A549 (cell line): ENCODE data around the gene SLC27A2. TPM values are rescaled to one million over a fixed set of nuclear protein-coding genes. Genes with fewer than 3 reads are reported as not detected.

Experiments used
- ATAC-seq, 2 experiments: fragments of 200-7000 bp in 1 of 2; fragments of >200 bp in 1 of 2; cut with Nextera tagmentation in 1 of 2; cut with Tn5 transposase in 1 of 2; 3 replicates each; pipeline versions ENCODE4 v1.8.0 to v1.9.1; 2018 to 2020; ENCODE audit warnings: mild to moderate bottlenecking in 1 of 2, moderate library complexity in 1 of 2
- CTCF ChIA-PET: fragments of 300-600 bp; sonication (Branson Sonifier 250); formaldehyde crosslinking; extraction: SDS; loops from one replicate; lab custom pipeline; 2021; ENCODE audit warnings: antibody characterized with exemption, inconsistent platforms; lab: Yijun Ruan, JAX
- POLR2A ChIA-PET: fragments of 350-600 bp; formaldehyde crosslinking; extraction: SDS; loops from one replicate; lab custom pipeline; 2021; ENCODE audit warnings: antibody characterized with exemption, inconsistent platforms; lab: Yijun Ruan, JAX
- DNase-seq, 2 experiments: peaks; one replicate each; pipeline versions ENCODE4 v3.0.0 to v3.0.0-alpha.2; 2011 to 2016; ENCODE audit warnings: low read depth in 1 of 2, low spot score in 1 of 2
- FAIRE-seq: peaks from 2 replicates; lab custom pipeline; 2011; peaks lifted over from hg19 to GRCh38; lab: Jason Lieb, UNC
- H3K27ac ChIP-seq, 2 experiments: fragments of >200 bp; sonication (Bioruptor Twin); formaldehyde crosslinking; 3 replicates each; pipeline ENCODE4 v1.5.1; 2016 to 2017
- H3K4me1 ChIP-seq: fragments of >200 bp; sonication (Bioruptor Twin); formaldehyde crosslinking; 3 replicates; pipeline ENCODE4 v1.6.1; 2016
- H3K4me2 ChIP-seq: fragments of >200 bp; sonication (Bioruptor Twin); formaldehyde crosslinking; 3 replicates; pipeline ENCODE4 v1.6.1; 2016
- H3K4me3 ChIP-seq: fragments of >200 bp; sonication (Bioruptor Twin); formaldehyde crosslinking; 3 replicates; pipeline ENCODE4 v1.5.1; 2016
- H3K9me3 ChIP-seq: fragments of >200 bp; sonication (Bioruptor Twin); formaldehyde crosslinking; 3 replicates; pipeline ENCODE4 v1.6.1; 2016
- CBX2 ChIP-seq: fragments of 200-600 bp; sonication (generic); IDR thresholded peaks from 2 replicates; pipeline ENCODE4 v1.6.1; 2016; ENCODE audit warnings: low read depth, mild to moderate bottlenecking, borderline replicate concordance
- E2F6 ChIP-seq: IDR thresholded peaks from 2 replicates; pipeline ENCODE4 v1.6.1; 2012; ENCODE audit warnings: low read depth, borderline replicate concordance
- EHF ChIP-seq: fragments of 250-450 bp; sonication (Bioruptor Pico); IDR thresholded peaks from 2 replicates; pipeline ENCODE4 v1.5.0; 2020; ENCODE audit warnings: mild to moderate bottlenecking
- ESRRA ChIP-seq: fragments of 150-350 bp; IDR thresholded peaks from 2 replicates; pipeline ENCODE4 v1.6.1; 2014; ENCODE audit warnings: mild to moderate bottlenecking, low read length, borderline replicate concordance
- FOSB ChIP-seq: fragments of 250-450 bp; sonication (Bioruptor Pico); IDR thresholded peaks from 2 replicates; pipeline ENCODE4 v1.5.0; 2020; ENCODE audit warnings: mild to moderate bottlenecking, moderate library complexity
- HDAC2 ChIP-seq: fragments of 200-600 bp; sonication (generic); IDR thresholded peaks from 2 replicates; pipeline ENCODE4 v1.6.1; 2016
- HOXB13 ChIP-seq: fragments of 250-450 bp; sonication (Bioruptor Pico); IDR thresholded peaks from 2 replicates; pipeline ENCODE4 v1.5.0; 2020; ENCODE audit warnings: low read depth, mild to moderate bottlenecking, moderate library complexity
- JUNB ChIP-seq: fragments of >200 bp; sonication (Bioruptor Twin); formaldehyde crosslinking; IDR thresholded peaks from 2 replicates; pipeline ENCODE4 v1.6.1; 2016
- MAFK ChIP-seq: fragments of 450-650 bp; IDR thresholded peaks from 2 replicates; pipeline ENCODE4 v1.6.1; 2014; ENCODE audit not compliant: partially characterized antibody
- MAZ ChIP-seq: fragments of 150-350 bp; IDR thresholded peaks from 2 replicates; pipeline ENCODE4 v1.6.1; 2014; ENCODE audit warnings: antibody characterized with exemption, low read depth, low read length, borderline replicate concordance
- NFE2L2 ChIP-seq: fragments of 150-350 bp; conservative IDR thresholded peaks from 2 replicates; pipeline ENCODE4 v1.6.1; 2014; ENCODE audit warnings: low read length
- PHF8 ChIP-seq: fragments of 200-600 bp; sonication (generic); IDR thresholded peaks from 2 replicates; pipeline ENCODE4 v1.6.1; 2016; ENCODE audit warnings: low read depth, mild to moderate bottlenecking, antibody characterized with exemption, moderate library complexity, borderline replicate concordance
- POLR2A ChIP-seq: IDR thresholded peaks from 2 replicates; pipeline ENCODE4 v1.6.1; 2012; ENCODE audit warnings: mild to moderate bottlenecking, low read length
- REST ChIP-seq: fragments of 200-600 bp; sonication (generic); IDR thresholded peaks from 2 replicates; pipeline ENCODE4 v1.6.1; 2016; ENCODE audit warnings: antibody characterized with exemption, mild to moderate bottlenecking, moderate library complexity
- RFX5 ChIP-seq: fragments of 450-650 bp; IDR thresholded peaks from 2 replicates; pipeline ENCODE4 v1.7.1; 2014; ENCODE audit warnings: antibody characterized with exemption, mild to moderate bottlenecking, moderate library complexity
- SMC3 ChIP-seq: fragments of >200 bp; sonication (Bioruptor Twin); formaldehyde crosslinking; IDR thresholded peaks from 3 replicates; pipeline ENCODE4 v1.6.1; 2018; ENCODE audit warnings: inconsistent platforms
- ZC3H11A ChIP-seq: fragments of 450-650 bp; IDR thresholded peaks from 2 replicates; pipeline ENCODE4 v1.6.1; 2014; ENCODE audit warnings: antibody characterized with exemption, mild to moderate bottlenecking
- ZFP36 ChIP-seq: fragments of 450-650 bp; IDR thresholded peaks from 2 replicates; pipeline ENCODE4 v1.6.1; 2014; ENCODE audit warnings: borderline replicate concordance; ENCODE audit not compliant: partially characterized antibody
- ZNF302 ChIP-seq: fragments of 250-450 bp; sonication (Bioruptor Pico); IDR thresholded peaks from 2 replicates; pipeline ENCODE4 v1.9.0; 2021; ENCODE audit warnings: inconsistent platforms, mild to moderate bottlenecking, moderate library complexity
- WGBS: methylation state at CpG from one replicate; pipeline ENCODE4 v1.1.6; 2017; ENCODE audit errors: missing lambda C conversion rate; 5-methylcytosine and 5-hydroxymethylcytosine counted together
- polyA plus RNA-seq, 4 experiments: library from polyadenylated mRNA; depleted of rRNA in 3 of 4; stranded (reverse); fragments of >200 nt; fragmentation: RNase III in 1 of 4; extraction: RNeasy Plus Mini Kit Qiagen cat#74134 plus additional on column Dnase treatment in 1 of 4; gene quantifications; 2 replicates in 3 of 4; 3 replicates in 1 of 4; pipeline ENCODE4 v1.2.3, GENCODE V29; 2011 to 2017
- TF ChIP-seq, protein P1 (sequence below): fragments of >200 bp; sonication (Bioruptor Twin); formaldehyde crosslinking; IDR thresholded peaks from 2 replicates; pipeline ENCODE4 v1.6.1; 2016
- TF ChIP-seq, protein P2 (sequence below): fragments of 450-650 bp; IDR thresholded peaks from 2 replicates; pipeline ENCODE4 v1.6.1; 2014; ENCODE audit warnings: antibody characterized with exemption

SLC27A2 gene
- polyA plus RNA-seq, 2 of the 4 experiments (the other 2 are of a cell fraction), result 36.0 to 44.1 TPM

DNA sequence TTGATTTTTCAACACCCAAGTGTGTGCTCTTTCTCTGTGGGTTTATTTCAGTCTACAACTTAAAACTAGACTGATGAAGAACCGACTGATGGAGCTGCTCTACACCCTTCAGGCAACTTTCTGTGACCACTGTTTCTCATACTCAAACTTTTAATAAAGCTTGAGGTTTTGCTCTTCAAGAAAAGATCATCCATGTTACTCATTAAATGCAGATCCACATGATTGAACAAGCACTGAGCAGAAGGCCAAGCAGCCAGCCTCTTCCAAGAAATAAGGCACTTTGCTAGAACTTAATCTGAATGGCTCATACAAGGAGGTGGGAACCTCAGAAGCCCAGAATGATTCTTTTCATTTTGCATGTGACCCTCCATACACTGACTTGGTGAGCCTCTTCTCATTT lies 8.7 kb downstream of the SLC27A2 start:
- FAIRE-seq, result no peak
- no peak for TF ChIP-seq PHF8
- no peak for TF ChIP-seq HDAC2
- no peak for TF ChIP-seq ZNF302
- no peak for TF ChIP-seq ZFP36
- no peak for TF ChIP-seq EHF (CRISPR knock-in tag)
- TF ChIP-seq, protein P1, sequence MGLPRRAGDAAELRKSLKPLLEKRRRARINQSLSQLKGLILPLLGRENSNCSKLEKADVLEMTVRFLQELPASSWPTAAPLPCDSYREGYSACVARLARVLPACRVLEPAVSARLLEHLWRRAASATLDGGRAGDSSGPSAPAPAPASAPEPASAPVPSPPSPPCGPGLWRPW, result no peak
- TF ChIP-seq CBX2, result no peak
- TF ChIP-seq, protein P2, sequence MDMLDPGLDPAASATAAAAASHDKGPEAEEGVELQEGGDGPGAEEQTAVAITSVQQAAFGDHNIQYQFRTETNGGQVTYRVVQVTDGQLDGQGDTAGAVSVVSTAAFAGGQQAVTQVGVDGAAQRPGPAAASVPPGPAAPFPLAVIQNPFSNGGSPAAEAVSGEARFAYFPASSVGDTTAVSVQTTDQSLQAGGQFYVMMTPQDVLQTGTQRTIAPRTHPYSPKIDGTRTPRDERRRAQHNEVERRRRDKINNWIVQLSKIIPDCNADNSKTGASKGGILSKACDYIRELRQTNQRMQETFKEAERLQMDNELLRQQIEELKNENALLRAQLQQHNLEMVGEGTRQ, result no peak
- TF ChIP-seq FOSB (CRISPR knock-in tag), result no peak
- no peak for TF ChIP-seq POLR2A
- no peak for TF ChIP-seq JUNB
- TF ChIP-seq MAZ, result no peak
- TF ChIP-seq REST, result no peak
- H3K4me3 ChIP-seq, result no peak overlapping the region
- CTCF ChIA-PET, result interaction anchor here (0.8 to 5.2 kb wide), 4 partner anchors 9 to 51 kb away, joined by 3 to 39 read pairs (median 14); partner anchors contain the start of gene SLC27A2
- no peak for ATAC-seq
- H3K4me1 ChIP-seq, result peaks cover 18% of the 10 kb centered on the region
- no peak overlapping the region for H3K27ac ChIP-seq
- DNase-seq, result no peak
- WGBS, result 48% methylated on average over 1 of the region's 1 CpG
- H3K9me3 ChIP-seq, result no peaks in the 10 kb centered on the region
- POLR2A ChIA-PET, result interaction anchor here (1.8 kb wide), 1 partner anchor 9 kb away, joined by 4 read pairs; the partner anchor contains the start of gene SLC27A2
- no peak overlapping the region for H3K4me2 ChIP-seq

DNA sequence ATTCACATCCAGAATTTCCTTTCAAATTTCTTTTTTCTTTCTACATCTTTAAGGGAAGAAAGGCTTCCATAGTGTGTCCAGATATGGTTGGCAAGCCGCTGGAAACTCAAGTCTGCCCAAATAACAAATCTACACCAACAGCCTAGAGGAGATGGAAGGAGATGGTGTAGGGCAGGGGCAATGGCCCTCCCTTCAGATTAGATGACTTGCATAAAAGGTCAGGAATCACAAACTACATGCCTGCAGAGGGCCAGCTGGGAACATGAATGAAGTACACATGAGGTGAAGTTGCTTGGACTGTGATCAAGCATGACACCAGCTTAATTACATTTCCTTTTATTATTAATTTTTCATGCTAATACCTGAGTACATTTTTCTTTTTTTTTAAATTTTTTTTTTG lies 10.2 kb downstream of the SLC27A2 start:
- no peak for ATAC-seq
- H3K4me3 ChIP-seq, result no peak overlapping the region
- TF ChIP-seq NFE2L2, result peak; percentile 84
- no peak for TF ChIP-seq FOSB (CRISPR knock-in tag)
- no peak for TF ChIP-seq ZC3H11A
- no peak for TF ChIP-seq ESRRA
- TF ChIP-seq MAFK, result peak; percentile 8
- no peak for TF ChIP-seq ZNF302
- no peak for TF ChIP-seq SMC3
- no peak for TF ChIP-seq MAZ
- no peak for TF ChIP-seq HOXB13 (CRISPR knock-in tag)
- TF ChIP-seq E2F6, result no peak
- TF ChIP-seq RFX5, result no peak
- TF ChIP-seq, all 56 proteins: peak for 2
- H3K27ac ChIP-seq, result no peak overlapping the region
- WGBS, result 62% methylated on average over 1 of the region's 1 CpG
- DNase-seq (no peak), FAIRE-seq (no peak)
- ChIA-PET POLR2A (no interaction called here), CTCF (interaction anchor here (0.6 to 5.2 kb wide), 6 partner anchors 10 to 1330 kb away, joined by 3 to 39 read pairs (median 3); partner anchors contain the start of gene SLC27A2)
- H3K9me3 ChIP-seq, result no peaks in the 10 kb centered on the region
- H3K4me2 ChIP-seq, result no peak overlapping the region
- H3K4me1 ChIP-seq, result peaks cover 18% of the 10 kb centered on the region
